Esophagus squamous epithelium (tissue), 4 donors: ENCODE data around the gene DDIAS.

Experiments used
- POLR2A ChIP-seq, 4 donors: fragments of 450-650 bp; IDR thresholded peaks; one replicate each; pipeline ENCODE4 v1.6.1; 2017; ENCODE audit warnings: antibody characterized with exemption in 4 of 4, mild to moderate bottlenecking in 4 of 4, moderate library complexity in 3 of 4
- TF ChIP-seq, protein P1 (sequence below), 6 experiments: fragments of 450-650 bp in 4 of 6; fragments of 200-600 bp in 2 of 6; sonication (generic) in 2 of 6; IDR thresholded peaks; one replicate each; pipeline ENCODE4 v1.5.1; 2016 to 2019; ENCODE audit warnings: antibody characterized with exemption in 6 of 6, mild to moderate bottlenecking in 4 of 6, moderate library complexity in 4 of 6

DNA sequence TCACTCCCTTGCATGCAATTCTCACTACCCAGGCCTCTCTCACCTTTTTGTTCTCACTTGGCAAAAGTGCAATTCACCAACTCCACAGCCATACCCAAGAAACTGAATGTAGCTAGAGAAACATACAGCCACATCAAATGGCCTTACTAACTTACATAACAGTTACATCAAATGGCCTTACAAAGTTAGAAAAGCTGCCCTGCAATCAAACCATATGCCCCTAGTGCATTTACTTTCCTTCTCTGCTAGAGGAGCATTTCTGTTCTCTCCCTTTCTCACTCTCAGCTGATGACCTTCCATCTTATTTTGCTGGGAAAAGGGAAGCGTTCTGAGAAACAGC, 11.6 kb upstream of the DDIAS start:
- TF ChIP-seq, protein P1, sequence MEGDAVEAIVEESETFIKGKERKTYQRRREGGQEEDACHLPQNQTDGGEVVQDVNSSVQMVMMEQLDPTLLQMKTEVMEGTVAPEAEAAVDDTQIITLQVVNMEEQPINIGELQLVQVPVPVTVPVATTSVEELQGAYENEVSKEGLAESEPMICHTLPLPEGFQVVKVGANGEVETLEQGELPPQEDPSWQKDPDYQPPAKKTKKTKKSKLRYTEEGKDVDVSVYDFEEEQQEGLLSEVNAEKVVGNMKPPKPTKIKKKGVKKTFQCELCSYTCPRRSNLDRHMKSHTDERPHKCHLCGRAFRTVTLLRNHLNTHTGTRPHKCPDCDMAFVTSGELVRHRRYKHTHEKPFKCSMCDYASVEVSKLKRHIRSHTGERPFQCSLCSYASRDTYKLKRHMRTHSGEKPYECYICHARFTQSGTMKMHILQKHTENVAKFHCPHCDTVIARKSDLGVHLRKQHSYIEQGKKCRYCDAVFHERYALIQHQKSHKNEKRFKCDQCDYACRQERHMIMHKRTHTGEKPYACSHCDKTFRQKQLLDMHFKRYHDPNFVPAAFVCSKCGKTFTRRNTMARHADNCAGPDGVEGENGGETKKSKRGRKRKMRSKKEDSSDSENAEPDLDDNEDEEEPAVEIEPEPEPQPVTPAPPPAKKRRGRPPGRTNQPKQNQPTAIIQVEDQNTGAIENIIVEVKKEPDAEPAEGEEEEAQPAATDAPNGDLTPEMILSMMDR (IDR thresholded peaks at IDR 0.05), result no peak
- TF ChIP-seq POLR2A (IDR thresholded peaks at IDR 0.05), result no peak
